Stimulated activated CD8-positive, alpha-beta memory T cell treated with anti-CD3 and anti-CD28 coated beads, Interleukin-7, amount 100 ng/mL, for 1 hour (primary cell): Measurements from ENCODE around the gene UCN3.
A peak's percentile ranks its signal among the peaks of the same experiment; 100 is the strongest.
"Not testable (repeated sequence)": the region's sequence is repeated elsewhere in the genome, so short reads cannot be mapped to it uniquely, and the experiment has no call there.

Source experiments
- DNase-seq, 2 donors: peaks; one replicate each; pipeline ENCODE4 v3.0.0-alpha.2; 2020; ENCODE audit warnings: low read depth in 2 of 2

UCN3 gene

DNA sequence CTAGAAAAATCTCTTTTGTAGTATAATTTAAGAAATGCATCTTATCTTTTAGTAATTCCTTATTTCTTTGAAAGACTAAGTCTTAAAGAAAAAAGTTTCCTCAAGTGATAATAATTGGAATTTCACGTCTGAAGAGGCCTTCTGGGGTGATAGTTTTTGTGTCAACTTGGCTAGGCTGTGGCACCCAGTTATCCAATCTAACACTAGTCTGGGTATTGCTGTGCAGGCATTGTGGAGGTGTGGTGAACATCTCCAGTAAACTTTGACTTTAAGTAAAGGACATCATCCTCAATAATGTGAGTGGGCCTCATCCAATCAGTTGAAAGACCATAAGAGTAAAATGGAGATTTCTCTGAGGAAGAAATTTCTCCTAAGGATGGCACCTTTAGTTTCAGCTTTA, 42.2 kb downstream of the UCN3 start:
- DNase-seq, result no peak

DNA sequence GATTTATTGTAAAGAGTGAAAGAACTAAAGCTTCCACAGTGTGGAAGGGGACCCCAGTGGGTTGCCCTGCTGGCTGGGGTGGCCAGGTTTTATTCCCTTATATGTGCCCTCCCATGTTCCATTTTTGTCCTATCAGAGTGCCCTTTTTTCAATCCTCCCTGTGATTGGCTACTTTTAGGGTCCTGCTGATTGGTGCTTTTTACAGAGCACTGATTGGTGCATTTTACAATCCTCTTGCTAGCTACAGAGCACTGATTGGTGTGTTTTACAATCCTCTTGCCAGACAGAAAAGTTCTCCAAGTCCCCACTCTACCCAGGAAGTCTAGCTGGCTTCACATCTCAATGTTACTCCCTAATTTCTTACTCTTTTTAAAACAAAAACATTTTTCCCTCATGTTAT, 46.0 kb downstream of the UCN3 start:
- not testable (repeated sequence) for DNase-seq

- no peak for DNase-seq
Observed at GRCh38 chr10:5411941-5412276, 47.1 kb downstream of the UCN3 start.

- DNase-seq, result peak; percentile 11 to 42
Observed at GRCh38 chr10:5412277-5412941, 47.6 kb downstream of the UCN3 start, which contains the start of gene NET1. Gene NET1, plus strand, starts transcription at chr10:5412557. Its CDS starts 136 bp downstream, at chr10:5412693.

GRCh38 chr10:5413012-5413938, 48.5 kb downstream of the UCN3 start:
- DNase-seq, result no peak

GRCh38 chr10:5416981-5417380, 52.2 kb downstream of the UCN3 start:
- DNase-seq, result no peak

- no peak for DNase-seq
Observed at GRCh38 chr10:5418584-5418983, 53.8 kb downstream of the UCN3 start.

GRCh38 chr10:5419466-5420094, 54.8 kb downstream of the UCN3 start:
- no peak for DNase-seq

GRCh38 chr10:5423771-5424170, 59.0 kb downstream of the UCN3 start:
- no peak for DNase-seq
